Panc1 (cell line): ENCODE data around the gene RELT. TPM values are rescaled to one million over a fixed set of nuclear protein-coding genes. Genes with fewer than 3 reads are reported as not detected.

ENCODE experiments used
- ATAC-seq: fragments of 200-7000 bp; cut with Tn5 transposase; 2 replicates; pipeline ENCODE4 v1.9.1; 2020; ENCODE audit warnings: mild to moderate bottlenecking, moderate library complexity
- BruUV-seq: library from RNA; stranded (reverse); fragments of 400-500 nt; replicated peaks from 2 replicates; lab custom pipeline; 2021; lab: Mats Ljungman, UMichigan
- CTCF ChIA-PET: fragments of 300-600 bp; sonication (Branson Sonifier 250); formaldehyde crosslinking; loops from one replicate; lab custom pipeline; 2022; ENCODE audit warnings: antibody characterized with exemption; lab: Charles Lee
- POLR2A ChIA-PET: fragments of 300-600 bp; sonication (Branson Sonifier 250); formaldehyde crosslinking; loops from one replicate; lab custom pipeline; 2022; ENCODE audit warnings: antibody characterized with exemption; lab: Charles Lee
- DNase-seq: peaks from one replicate; pipeline ENCODE4 v3.0.0-alpha.2; 2010; ENCODE audit warnings: low read depth, low spot score
- H3K27ac ChIP-seq: 2 replicates; pipeline ENCODE4 v1.5.1; 2011; ENCODE audit warnings: mild to moderate bottlenecking, low read length, inconsistent platforms
- H3K27me3 ChIP-seq: fragments of 200-500 bp; sonication (Bioruptor generic); 2 replicates; pipeline ENCODE4 v1.6.0; 2014; ENCODE audit warnings: low read length, inconsistent platforms; ENCODE audit not compliant: control insufficient read depth, insufficient read depth
- H3K36me3 ChIP-seq: fragments of 200-500 bp; sonication (Bioruptor generic); 2 replicates; pipeline ENCODE4 v1.5.1; 2014; ENCODE audit warnings: inconsistent platforms, mild to moderate bottlenecking, low read length, moderate library complexity; ENCODE audit not compliant: control insufficient read depth, insufficient read depth
- H3K4me1 ChIP-seq: 2 replicates; pipeline ENCODE4 v1.5.1; 2011; ENCODE audit warnings: inconsistent platforms, mild to moderate bottlenecking, low read length, moderate library complexity; ENCODE audit not compliant: control insufficient read depth, insufficient read depth
- H3K4me3 ChIP-seq, 2 experiments: 2 replicates each; pipeline ENCODE4 v1.5.1; 2011 to 2012; ENCODE audit warnings: low read depth in 2 of 2, low read length in 2 of 2, mild to moderate bottlenecking in 2 of 2, inconsistent platforms in 1 of 2, moderate library complexity in 1 of 2
- H3K9me3 ChIP-seq: fragments of 200-500 bp; sonication (Bioruptor generic); 2 replicates; pipeline ENCODE4 v1.5.1; 2014; ENCODE audit warnings: low read depth, mild to moderate bottlenecking, inconsistent platforms, low read length, moderate library complexity; ENCODE audit not compliant: control insufficient read depth, insufficient read depth
- POLR2AphosphoS5 ChIP-seq: IDR thresholded peaks from 2 replicates; pipeline ENCODE4 v1.6.1; 2012; ENCODE audit warnings: mild to moderate bottlenecking, low read depth, low read length, moderate library complexity
- REST ChIP-seq, 2 experiments: IDR thresholded peaks; 2 replicates each; pipeline ENCODE4 v1.6.1; 2011 to 2012; ENCODE audit warnings: low read depth in 2 of 2, control low read depth in 1 of 2, low read length in 1 of 2, mild to moderate bottlenecking in 1 of 2, moderate library complexity in 1 of 2; ENCODE audit not compliant: insufficient read depth in 1 of 2
- SIN3A ChIP-seq: IDR thresholded peaks from 2 replicates; pipeline ENCODE4 v1.6.1; 2012; ENCODE audit warnings: low read depth, mild to moderate bottlenecking, low read length, moderate library complexity, borderline replicate concordance; ENCODE audit not compliant: insufficient read depth
- TCF7L2 ChIP-seq: IDR thresholded peaks from 2 replicates; pipeline ENCODE4 v1.6.1; 2011; ENCODE audit warnings: mild to moderate bottlenecking, low read depth, low read length, inconsistent platforms
- in situ Hi-C: cut with HindIII; loops from 2 replicates; pipeline ENCODE4 v1.10.0; 2016; ENCODE audit warnings: low sequenced_read_pairs, low pct_unique_long_range_greater_than_20kb
- intact Hi-C: fragments of 100-400 bp; cut with micrococcal nuclease; formaldehyde crosslinking; loops from one replicate; pipeline ENCODE4 v1.10.0; 2022; ENCODE audit not compliant: unreplicated experiment
- total RNA-seq: library from RNA; stranded (reverse); gene quantifications from one replicate; pipeline ENCODE4 v1.2.1, GENCODE V29; 2021; ENCODE audit not compliant: unreplicated experiment
- TF ChIP-seq, protein P1 (sequence below): fragments of 450-650 bp; IDR thresholded peaks from 2 replicates; pipeline ENCODE4 v1.5.1; 2017; ENCODE audit warnings: mild to moderate bottlenecking

RELT gene
- total RNA-seq, 1 experiment from 2014 or later = 11.3 TPM

DNA sequence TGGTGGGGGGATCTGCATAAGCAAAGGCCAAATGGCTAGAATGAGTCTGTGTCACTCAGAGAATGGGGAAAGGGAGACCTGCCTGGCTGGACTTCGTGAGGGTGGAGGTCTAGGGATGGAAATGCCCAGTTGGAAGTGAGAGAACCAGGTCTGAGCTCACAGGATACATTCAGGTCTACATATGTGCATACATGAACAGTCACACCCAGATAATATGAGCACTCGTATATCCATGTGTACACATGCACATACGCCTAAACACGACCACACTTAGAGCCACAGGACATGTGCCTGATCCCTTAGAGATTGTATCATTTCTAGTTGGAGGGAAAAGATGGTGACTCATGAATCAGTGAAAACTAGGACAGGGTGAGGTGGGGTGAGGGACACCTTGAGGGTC lies 21.1 kb upstream of the RELT start:
- Histone ChIP-seq H3K27ac (no peak overlapping the region), H3K27me3 (no peaks in the 10 kb centered on the region), H3K36me3 (no peaks in the 10 kb centered on the region), H3K4me1 (peaks cover 3% of the 10 kb centered on the region; the same call in 1 of the 2 replicates), H3K4me3 (no peak overlapping the region), H3K9me3 (no peaks in the 10 kb centered on the region)
- intact Hi-C loops = no loop called here
- DNase-seq (no peak), ATAC-seq (no peak)
- TF ChIP-seq POLR2AphosphoS5 = no peak
- TF ChIP-seq REST (IDR thresholded peaks at IDR 0.05; ENCODE audit: insufficient read depth in 1 of 2, low read depth in 2 of 2, low read length in 1 of 2) = no peak
- no peak for TF ChIP-seq TCF7L2
- CTCF ChIA-PET = interaction anchor here (1.2 kb wide), 1 partner anchor 38 kb away, joined by 3 read pairs; no protein-coding TSS in a partner anchor
- BruUV-seq = no TSS peak
- POLR2A ChIA-PET = interaction anchor here (0.5 kb wide), 1 partner anchor 20 kb away, joined by 5 read pairs; no protein-coding TSS in a partner anchor
- in situ Hi-C loops = no loop called here

- no peak overlapping the region for H3K27ac ChIP-seq
- ChIA-PET POLR2A (no interaction called here), CTCF (no interaction called here)
- intact Hi-C loops = no loop called here
- DNase-seq (no peak), ATAC-seq (no peak)
- no peaks in the 10 kb centered on the region for H3K36me3 ChIP-seq
- no peaks in the 10 kb centered on the region for H3K4me1 ChIP-seq
- BruUV-seq = no TSS peak
- no peaks in the 10 kb centered on the region for H3K27me3 ChIP-seq
- in situ Hi-C loops = no loop called here
- no peaks in the 10 kb centered on the region for H3K9me3 ChIP-seq
- no peak overlapping the region for H3K4me3 ChIP-seq
- TF ChIP-seq REST (IDR thresholded peaks at IDR 0.05; ENCODE audit: insufficient read depth in 1 of 2, low read depth in 2 of 2, low read length in 1 of 2) = no peak
- TF ChIP-seq POLR2AphosphoS5 = no peak
- no peak for TF ChIP-seq SIN3A
- no peak for TF ChIP-seq TCF7L2
- TF ChIP-seq, protein P1, sequence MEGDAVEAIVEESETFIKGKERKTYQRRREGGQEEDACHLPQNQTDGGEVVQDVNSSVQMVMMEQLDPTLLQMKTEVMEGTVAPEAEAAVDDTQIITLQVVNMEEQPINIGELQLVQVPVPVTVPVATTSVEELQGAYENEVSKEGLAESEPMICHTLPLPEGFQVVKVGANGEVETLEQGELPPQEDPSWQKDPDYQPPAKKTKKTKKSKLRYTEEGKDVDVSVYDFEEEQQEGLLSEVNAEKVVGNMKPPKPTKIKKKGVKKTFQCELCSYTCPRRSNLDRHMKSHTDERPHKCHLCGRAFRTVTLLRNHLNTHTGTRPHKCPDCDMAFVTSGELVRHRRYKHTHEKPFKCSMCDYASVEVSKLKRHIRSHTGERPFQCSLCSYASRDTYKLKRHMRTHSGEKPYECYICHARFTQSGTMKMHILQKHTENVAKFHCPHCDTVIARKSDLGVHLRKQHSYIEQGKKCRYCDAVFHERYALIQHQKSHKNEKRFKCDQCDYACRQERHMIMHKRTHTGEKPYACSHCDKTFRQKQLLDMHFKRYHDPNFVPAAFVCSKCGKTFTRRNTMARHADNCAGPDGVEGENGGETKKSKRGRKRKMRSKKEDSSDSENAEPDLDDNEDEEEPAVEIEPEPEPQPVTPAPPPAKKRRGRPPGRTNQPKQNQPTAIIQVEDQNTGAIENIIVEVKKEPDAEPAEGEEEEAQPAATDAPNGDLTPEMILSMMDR = no peak
Measured at GRCh38 chr11:73356979-73357860, 19.0 kb upstream of the RELT start.
